HG03439 (cell line): ENCODE data around the gene C1orf167.

Source experiments
- ATAC-seq: cut with Tn5 transposase; IDR thresholded peaks from one replicate; pipeline ENCODE4 v1.9.1; 2021; ENCODE audit warnings: mild to moderate bottlenecking, moderate library complexity; ENCODE audit not compliant: unreplicated experiment

C1orf167 gene

GRCh38 chr1:11828511-11828910 lies 66.5 kb downstream of the C1orf167 start:
- no peak for ATAC-seq

- ATAC-seq: no peak
Observed at GRCh38 chr1:11831945-11832725, 70.1 kb downstream of the C1orf167 start.

- no peak for ATAC-seq
Observed at GRCh38 chr1:11833497-11833896, 71.5 kb downstream of the C1orf167 start.

GRCh38 chr1:11833900-11834299 lies 71.9 kb downstream of the C1orf167 start:
- no peak for ATAC-seq

DNA sequence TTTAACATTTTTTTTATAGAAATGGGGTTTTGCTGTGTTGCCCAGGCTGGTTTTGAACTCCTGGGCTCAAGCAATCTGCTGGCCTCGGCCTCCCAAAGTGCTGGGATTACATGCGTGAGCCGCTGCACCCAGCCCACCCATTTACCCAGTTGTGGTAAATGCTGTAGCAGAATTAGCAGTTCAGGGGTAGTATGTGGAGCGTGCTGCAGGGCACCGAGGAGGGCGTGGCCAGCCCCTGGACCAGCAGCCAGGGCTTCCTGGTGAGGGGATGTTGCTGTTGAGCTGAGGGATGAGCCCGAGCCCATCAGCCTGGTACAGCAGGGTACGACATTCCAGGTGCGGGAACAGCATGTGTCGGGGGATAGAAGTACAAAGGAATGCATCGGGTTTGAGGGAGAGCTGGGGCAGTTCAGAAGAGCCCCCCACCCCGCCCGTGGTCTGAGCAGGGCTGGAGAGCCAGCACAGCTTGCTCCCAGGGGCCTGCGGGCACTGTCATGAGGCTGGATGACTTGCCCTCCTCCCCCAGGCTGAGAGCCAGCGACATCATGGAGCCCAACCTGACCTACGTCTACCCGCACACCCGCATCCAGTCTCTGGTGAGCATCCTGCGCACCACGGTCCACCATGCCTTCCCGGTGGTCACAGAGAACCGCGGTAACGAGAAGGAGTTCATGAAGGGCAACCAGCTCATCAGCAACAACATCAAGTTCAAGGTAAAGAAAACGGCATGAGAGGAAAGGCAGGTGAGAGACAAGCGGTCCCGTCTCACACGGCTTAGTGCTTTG lies 73.6 kb downstream of the C1orf167 start:
- ATAC-seq: no peak

GRCh38 chr1:11836955-11837766 lies 75.2 kb downstream of the C1orf167 start:
- ATAC-seq: no peak

DNA sequence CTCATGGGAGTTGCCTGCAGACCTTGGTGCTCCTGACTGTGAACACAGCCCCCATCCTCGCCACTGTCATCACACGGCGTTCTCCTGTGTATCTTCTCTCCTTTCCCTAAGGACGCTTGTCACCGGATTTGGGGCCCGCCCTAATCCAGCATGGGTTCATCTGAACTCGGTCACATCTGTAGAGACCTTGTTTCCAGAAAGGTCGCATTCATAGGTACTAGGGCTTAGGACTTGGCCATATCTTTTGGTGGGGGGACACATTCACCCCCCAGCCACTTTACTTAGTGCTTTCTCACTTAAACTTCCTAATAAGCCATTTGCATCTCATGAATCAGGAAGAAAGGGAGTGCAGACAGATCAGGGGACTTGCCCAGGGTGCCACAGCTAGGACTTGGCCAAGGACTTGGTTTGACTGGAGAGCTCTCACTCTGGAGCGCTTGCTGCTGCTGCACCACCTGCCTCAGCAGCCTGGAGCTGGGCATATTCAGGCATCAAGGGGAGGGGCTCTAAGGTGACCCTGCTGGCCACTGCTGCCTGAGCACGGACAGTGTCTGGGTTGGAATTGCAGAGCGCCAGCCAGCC lies 75.9 kb downstream of the C1orf167 start:
- no peak for ATAC-seq

- ATAC-seq: no peak
Observed at GRCh38 chr1:11838349-11839272, 76.6 kb downstream of the C1orf167 start.
